ENCODE results near the gene SPINK13.
A peak's percentile ranks its signal among the peaks of the same experiment; 100 is the strongest.
"Not testable (repeated sequence)": the region's sequence is repeated elsewhere in the genome, so short reads cannot be mapped to it uniquely, and the experiment has no call there.

Gene SPINK13, protein sequence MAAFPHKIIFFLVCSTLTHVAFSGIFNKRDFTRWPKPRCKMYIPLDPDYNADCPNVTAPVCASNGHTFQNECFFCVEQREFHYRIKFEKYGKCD

DNA sequence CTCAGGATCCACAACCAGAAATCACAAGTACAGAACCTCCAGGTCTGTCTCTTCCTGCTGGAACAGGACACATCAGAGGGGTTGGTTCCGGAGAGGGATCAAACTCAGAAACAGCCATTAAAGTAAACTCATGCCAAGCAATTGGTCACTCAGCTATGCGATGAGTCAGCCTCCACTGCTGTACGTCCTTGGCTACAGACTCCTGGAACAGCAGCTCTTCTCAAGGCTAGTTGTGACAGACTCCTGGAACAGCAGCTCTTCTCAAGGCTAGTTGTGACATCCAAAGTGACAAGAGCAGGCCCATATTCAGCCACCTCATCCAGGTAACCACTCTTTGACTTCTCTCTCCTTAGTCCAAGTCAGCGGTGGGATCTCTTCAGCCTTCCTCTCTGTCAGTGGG lies at the start of gene SPINK13:
Gene SPINK13 (plus strand): TSS at position 229 of the 400 bp plus-strand sequence. CDS start 1,279 bp downstream, outside the sequence.
- DNase-seq (ENCODE audit: low spot score) = peak; percentile 89

DNA sequence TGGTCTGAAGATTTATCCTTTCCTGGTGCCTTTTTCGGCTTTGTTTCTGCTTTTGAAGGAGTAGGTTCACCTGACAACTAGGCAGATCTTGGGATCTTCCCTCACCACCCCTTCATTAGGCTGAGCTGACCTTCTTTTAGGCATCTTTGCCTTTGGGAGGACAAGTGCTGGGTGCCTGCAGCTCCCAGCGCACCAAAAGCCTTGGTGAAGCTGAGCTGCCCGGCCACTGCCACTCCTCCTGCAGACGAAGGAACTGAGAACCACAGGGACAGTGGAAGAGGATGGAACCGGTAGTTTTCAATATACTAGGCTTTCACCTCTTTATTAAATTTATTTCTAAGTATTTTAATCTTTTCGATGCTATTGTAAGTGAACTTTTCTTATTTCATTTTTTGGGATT lies 47.1 kb upstream of the SPINK13 start:
- DNase-seq (ENCODE audit: low spot score) = no peak

DNA sequence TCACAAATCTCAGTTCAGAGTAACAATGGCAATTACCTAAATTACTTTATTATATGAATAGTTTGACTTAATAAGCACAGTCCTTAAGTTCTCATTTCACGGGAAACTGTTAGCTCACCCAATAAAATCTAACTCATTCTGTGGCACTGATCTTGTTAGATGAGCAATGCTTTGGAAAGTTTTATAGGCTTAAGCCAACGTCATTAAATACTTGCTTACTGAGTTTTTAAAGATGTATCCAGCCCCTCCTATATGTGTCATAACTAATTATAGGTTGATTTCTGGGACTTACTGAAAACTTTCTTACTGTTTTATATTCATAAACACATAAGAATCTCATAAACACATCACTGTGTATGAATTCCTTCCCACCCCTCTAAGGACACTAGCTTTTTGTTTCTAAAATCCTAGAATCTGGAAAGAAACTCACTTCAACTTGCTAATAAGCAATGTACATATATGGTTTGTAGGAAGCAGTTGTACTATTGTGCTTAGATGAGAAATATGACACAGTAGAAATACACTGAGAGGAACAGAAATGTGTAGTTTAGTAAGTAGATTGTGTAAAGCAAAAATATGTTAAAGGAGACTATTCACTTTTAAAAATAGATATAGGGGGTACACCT lies 44.4 kb upstream of the SPINK13 start:
- DNase-seq (ENCODE audit: low spot score) = no peak

DNA sequence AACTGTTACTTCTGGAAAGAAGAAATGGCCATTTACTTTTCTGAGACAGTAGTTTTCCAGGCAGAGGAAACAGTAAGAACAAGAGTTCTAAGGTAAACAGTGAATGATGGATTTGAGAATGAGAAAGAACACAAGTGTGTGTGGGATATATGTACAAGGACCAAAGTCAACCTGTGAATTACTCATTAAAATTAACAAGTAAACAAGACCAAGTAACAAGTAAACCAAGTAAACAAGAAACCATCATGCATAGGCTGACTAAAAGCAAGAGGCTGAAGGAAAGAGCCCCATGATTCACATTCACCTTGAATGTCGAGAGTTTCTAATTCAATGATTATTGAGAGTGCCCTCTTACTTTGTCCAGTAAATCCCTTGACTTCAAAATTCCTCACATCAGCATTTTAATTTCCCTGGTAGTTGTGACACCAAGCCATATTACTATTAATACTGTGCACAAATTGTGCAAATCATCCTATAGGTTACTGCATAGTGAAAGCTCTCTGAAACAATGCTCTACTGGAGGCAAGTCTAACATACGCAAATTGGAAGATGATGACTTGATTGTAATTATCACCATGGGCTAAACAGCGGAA lies 40.1 kb upstream of the SPINK13 start:
- DNase-seq (ENCODE audit: low spot score) = no peak

DNA sequence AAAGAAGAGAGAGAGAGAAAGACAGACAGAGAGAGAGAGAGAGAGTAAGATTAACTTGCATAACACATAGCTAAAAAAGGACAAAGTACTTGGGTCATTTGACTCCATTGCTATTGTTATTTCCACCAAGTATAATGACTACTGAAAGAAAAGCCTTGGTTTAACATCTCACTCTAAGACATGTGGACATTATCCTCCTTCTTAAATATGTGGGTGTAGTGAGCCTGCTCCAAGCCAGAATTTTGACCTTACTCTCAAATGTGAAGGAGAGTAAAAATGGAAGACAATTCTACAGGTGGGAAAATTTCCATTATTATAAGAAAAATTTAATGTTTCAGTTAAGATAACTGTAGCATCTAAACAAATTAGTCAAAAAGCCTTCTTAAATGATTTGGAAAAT lies 38.8 kb upstream of the SPINK13 start:
- no peak for DNase-seq (ENCODE audit: low spot score)

DNA sequence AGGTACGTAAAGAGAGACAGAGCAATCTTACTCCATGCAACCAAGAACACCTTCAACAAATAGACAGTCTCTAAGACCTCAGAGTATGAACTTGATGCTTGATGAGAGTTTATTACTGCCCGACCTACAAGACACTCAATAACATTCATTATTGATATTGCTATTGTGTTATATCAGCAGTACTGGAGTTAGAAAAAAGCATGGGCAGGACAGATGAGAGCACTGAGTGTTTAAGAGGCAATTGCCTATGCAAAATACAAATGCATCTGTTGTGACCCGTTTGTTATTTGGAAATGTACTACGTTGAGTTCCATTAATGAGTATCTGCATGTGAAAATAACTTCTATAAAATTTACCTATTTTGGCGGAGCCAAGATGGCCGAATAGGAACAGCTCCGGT lies 38.4 kb upstream of the SPINK13 start:
- no peak for DNase-seq (ENCODE audit: low spot score)

DNA sequence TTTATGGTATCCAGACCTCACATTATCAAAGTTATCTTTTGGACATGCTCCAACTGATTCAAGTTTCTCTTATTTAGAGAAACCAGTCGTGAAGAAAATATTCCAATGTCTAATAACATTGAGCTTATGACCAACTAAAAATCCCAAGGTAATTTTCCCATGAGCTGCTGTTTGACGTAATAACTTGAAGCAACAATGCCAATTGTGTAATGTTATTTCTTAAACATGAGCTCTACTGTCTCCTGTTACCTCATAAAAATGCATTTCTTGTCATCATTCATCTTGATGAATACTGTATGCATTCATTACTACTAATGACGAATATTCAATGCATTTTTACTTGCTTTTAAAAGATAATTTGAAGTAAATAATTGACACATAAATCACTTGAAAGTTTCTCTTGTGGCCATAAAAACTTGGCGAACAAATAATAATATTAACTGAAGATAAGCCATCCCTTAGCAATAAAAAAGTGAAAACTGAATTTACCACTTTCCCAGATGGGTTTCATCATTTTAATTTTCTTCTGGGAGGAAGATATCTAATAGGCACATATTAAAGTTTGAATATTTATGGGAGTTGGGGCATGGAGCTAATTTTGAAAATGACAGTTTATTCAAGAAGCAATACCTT lies 30.7 kb upstream of the SPINK13 start:
- no peak for DNase-seq (ENCODE audit: low spot score)

DNA sequence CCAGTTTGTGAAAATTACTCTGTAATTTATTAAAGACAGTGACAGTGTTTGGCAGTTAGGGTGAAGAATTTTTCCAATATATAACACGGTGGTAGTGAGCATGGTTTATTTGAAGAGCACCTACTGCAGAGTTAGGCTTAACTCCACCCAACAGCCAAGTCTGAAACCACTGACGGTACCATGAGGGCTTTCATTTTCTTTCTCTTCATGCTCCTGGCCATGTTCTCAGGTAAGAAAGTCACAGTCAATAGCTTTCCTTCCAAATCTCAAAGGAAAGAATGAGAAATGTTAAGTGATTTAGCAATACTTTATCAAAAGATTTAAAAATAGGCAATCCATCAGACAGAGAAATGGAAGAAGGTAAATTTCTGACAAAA lies 30.2 kb upstream of the SPINK13 start, which contains the start of gene MARCOL:
Gene MARCOL (plus strand): TSS at position 108 of the 377 bp plus-strand sequence. CDS start 73 bp downstream, at position 181.
- no peak for DNase-seq (ENCODE audit: low spot score)

DNA sequence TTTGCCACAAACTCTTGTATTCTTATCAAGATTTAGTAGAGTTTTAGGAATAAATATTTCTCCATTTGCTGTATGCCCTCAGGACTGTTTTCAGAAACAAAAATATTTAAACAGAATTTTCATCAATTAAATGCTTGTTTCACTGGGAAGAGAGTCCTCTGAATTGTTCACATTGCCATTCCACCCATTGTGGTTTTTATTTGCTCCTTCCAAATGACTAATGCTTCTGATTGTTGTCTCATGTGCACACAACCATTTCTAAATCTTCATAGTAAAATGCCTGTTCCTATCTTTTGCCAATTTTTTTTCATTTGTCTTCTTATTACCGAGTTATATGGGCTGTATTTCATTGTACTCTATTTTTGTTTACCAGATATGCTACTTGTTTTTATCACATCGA lies 19.7 kb upstream of the SPINK13 start:
- no peak for DNase-seq (ENCODE audit: low spot score)

DNA sequence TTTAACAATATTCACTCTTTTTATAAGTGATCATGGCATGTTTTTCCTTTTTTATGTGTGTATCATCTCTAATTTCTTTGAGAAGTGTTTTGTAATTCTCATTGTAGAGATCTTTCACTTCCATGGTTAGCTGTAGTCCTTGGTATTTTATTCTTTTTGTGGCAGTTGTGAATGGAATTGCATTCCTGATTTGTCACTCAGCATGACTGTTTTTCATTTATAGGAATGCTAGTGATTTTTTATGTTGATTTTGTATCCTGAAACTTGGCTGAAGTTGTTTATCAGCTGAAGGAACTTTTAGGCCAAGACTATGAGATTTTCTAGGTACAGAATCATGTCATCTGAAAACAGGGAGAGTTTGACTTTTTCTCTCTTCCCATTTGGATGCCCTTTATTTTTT lies 13.1 kb upstream of the SPINK13 start:
- DNase-seq (ENCODE audit: low spot score) = no peak

DNA sequence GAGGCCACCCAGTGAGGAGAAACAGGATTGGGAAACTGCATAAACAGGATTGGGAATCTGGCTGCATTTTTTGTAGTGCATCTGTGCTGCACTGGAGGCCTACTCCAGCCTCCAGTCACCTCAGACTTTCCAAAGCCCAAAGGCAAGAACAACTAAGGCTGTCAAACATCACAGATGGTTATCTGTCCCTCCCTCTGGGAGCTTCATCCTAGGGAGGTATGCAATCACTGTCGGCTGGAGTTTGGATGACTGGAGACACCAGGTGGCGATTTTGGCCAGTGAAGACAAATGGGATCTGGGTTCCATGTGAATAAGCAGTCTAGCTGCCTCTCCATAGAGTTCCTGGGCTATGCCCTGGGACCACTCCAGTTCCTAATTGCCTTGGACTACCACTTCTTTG lies 9.3 kb upstream of the SPINK13 start:
- DNase-seq (ENCODE audit: low spot score) = no peak

DNA sequence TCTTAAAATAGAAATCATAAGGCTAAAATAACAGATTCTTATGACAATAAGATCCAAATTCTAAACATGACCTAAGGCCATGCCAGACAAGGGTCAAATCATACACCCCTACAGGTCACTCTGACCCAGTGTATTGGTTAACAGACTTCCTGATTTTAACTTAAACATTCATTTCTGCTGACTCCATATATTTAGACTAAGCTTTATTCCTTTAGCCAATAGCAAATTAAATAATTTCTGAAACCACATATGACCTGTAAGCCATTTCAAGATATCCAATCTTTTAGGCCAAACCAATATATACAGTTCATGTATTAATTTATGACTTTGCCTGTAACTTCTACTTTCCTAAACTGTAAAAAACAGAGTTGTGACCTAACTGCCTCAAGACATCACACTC lies 7.4 kb upstream of the SPINK13 start:
- no peak for DNase-seq (ENCODE audit: low spot score)

DNA sequence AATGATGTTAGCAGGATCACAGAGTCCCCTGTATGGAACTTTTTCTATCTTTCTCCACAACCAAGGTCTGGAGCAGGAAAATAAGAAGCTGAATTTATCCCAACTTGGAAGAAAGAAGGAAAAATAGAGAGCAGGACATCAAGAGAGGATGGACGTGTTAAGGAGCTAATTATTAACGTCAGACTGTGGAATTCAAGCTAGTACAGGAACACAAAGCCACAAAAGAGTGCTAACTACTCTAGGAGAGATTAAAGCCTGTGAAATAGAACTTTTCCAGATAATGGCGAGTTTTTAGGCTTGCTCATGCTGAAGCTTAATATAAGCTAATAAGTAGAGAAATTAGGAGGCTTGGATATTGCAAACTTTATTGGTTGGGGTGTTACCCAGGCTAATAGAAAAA lies 632 bp upstream of the SPINK13 start:
- peak; percentile 53 for DNase-seq (ENCODE audit: low spot score)

DNA sequence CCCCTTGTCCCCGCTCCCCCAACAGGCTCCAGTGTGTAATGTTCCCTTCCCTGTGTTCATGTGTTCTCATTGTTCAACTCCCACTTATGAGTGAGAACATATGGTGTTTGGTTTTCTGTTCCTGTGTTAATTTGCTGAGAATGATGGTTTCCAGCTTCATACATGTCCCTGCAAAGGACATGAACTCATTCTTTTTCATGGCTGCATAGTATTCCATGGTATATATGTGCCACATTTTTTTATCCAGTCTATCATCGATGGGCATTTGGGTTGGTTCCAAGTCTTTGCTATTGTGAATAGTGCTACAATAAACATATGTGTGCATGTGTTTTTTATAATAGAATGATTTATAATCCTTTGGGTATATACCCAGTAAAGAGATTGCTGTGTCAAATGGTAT lies 6.5 kb downstream of the SPINK13 start:
- not testable (repeated sequence) for DNase-seq (ENCODE audit: low spot score)

DNA sequence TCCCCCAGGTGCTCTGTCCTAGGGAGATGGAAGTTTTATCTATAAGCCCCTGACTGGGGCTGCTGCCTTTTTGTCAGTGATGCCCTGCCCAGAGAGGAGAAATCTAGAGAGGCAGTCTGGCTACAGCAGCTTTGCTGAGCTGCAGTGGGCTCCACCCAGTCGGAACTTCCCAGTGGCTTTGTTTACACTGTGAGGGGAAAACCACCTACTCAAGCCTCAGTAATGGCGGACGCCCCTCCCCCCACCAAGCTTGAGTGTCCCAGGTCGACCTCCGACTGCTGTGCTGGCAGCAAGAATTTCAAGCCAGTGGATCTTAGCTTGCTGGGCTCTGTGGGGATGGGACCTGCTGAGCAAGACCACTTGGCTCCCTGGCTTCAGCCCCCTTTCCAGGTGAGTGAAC lies 12.3 kb downstream of the SPINK13 start:
- peak; percentile 17 for DNase-seq (ENCODE audit: low spot score)

DNA sequence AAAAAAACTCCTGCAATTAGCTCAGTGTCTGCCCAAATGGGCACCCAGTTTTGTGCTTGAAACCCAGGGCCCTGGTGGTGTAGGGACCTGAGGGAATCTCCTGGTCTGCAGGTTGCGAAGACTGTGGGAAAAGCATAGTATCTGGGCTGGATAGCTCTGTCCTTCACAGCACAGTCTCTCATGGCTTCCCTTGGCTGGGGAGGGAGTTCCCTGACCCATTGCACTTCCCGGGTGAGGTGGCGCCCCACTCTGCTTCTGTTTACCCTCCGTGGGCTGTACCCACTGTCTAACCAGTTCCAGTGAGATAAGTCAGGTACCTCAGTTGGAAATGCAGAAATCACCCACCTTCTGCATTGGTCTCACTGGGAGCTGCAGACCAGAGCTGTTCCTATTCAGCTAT lies 12.7 kb downstream of the SPINK13 start:
- not testable (repeated sequence) for DNase-seq (ENCODE audit: low spot score)

DNA sequence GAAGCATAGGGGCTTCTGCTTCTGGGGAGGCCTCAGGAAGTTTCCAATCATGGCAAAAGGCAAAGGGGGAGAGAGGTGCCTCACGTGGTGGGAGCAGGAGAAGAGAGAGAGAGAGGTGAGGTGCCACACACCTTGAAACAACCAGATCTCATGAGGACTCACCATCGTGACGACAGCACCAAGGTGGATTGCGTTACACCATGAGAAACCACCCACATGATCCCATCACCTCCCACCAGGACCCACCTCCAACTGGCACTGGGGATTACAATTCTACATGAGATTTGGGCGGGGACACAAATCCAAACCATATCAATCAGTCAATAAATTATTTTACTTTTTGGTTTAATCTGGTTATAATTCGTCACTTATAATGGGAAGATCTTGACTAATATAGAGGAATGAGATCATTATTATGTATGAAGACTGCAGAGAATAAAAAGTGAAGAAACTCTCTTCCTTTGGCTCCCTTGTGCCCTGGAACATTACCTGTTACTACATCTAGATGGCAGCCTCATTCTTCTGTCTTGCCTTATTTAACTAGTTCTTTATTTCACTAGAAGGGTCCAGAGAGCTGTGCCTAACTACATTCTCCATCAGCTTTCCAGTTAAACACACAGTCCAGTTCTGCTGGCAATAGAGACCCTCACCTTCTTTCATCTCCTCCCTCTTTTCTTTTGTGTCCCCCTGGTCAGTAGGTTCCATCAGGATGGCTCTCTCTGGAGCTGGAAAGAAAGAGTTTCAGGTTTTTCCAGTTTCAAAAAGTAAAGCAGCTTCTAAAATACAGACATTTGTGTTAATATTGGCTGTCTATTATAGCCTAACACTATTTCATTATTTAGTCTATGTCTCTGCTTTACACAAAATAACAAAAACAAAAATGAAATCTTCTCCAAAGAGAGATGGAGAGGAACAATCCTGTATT lies 21.9 kb downstream of the SPINK13 start:
- peak; percentile 30 for DNase-seq (ENCODE audit: low spot score)

DNA sequence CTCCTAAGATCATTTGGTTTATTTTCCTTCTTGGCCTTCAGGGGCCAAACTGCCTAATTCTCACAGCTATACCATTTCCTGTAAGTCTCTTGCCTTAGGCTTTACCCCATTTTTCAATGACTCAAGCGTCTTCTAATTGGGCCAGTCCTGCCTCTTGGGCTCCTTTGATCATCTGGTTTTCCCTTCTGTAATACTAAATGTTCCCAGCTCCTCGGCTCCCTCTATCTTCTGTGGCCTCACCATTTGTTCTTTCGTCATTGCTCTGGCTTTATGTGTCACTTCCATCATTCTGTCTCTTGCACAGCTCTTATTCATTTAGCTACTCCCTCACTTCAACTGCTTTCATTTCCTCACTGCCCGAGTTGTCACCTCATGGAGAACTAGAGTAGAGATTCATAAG lies 29.1 kb downstream of the SPINK13 start:
- DNase-seq (ENCODE audit: low spot score) = no peak

DNA sequence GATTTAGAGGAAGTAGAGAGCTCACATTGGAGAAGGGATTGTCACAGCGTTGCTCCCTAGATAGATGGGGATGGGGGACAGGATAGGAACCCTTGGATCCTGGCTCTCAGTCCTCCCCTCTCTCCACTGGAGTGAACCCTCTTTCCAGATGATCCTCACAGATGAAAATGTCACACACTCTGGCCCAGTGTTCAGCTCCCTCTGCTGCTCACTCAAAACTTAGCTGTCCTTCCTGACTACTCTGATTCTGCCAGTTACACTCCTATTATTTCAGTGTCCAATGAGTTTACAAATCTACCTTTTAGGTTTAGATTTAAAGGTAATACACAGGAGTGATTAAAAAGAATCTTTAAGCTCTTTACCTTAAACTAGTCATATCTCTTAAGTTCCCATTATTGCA lies 37.9 kb downstream of the SPINK13 start:
- no peak for DNase-seq (ENCODE audit: low spot score)

DNA sequence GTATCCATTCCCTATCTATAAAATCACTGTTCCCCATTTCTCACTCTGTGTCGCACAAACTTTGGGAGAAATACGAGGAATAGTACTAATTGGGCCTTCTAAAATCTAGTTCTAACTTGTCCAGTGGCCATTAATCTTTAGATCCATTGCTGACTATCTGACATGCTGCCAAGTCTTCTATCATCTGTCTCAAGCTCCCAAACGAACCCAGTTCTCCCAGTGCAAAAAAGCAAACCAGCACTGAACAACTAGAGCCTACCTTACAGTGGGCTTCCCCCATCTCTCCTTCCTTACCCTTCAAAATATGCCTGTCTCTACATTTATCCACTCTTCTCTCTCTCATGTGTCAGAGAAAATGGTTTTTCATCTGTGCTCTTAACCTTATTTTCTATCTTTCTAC lies 40.4 kb downstream of the SPINK13 start:
- DNase-seq (ENCODE audit: low spot score) = no peak

DNA sequence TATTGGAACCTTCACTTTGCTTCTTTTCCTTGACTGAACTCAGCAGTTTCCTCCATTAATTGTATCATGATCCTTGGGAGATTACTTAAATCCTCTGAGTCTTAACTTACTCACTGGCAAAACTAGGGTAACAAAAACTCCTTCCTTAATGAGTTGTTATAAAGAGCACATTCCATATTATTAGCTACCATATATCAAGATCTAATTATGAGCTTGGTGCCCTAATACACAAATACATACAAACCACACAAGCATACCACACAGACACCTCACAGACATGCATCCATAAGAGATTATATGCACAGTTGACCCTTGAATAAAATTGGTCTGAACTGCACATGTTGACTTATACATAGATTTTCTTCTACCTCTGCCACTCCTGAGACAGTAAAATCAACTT lies 41.2 kb downstream of the SPINK13 start:
- DNase-seq (ENCODE audit: low spot score) = no peak

DNA sequence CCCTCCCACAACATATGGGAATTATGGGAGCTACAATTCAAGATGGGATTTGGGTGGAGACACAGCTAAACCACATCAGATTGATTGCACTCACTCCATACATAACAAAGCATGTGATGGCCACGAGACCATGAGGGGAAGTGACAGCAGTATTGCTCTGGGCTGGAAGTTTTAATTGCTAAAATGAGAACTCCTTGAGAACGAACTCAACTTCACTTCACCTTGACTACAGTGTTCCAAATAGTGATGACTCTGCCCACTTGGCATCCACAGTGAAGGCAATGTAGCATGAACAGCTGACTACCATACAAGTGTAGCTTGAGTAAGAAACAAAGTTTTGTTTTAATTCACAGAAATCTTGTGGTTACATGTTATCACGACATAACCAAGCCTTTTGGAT lies 42.9 kb downstream of the SPINK13 start:
- DNase-seq (ENCODE audit: low spot score) = peak; percentile 67

All from kidney tubule cell (primary cell).